HepG2 (cell line): Measurements from ENCODE around the gene NOVA2. TPM values are rescaled to one million over a fixed set of nuclear protein-coding genes. Genes with fewer than 3 reads are reported as not detected.

Source experiments
- ATM ChIP-seq: fragments of 450-650 bp; IDR thresholded peaks from 2 replicates; pipeline ENCODE4 v1.7.1; 2017; ENCODE audit warnings: mild to moderate bottlenecking, borderline replicate concordance
- CREB1 ChIP-seq, 2 experiments: fragments of 450-650 bp in 1 of 2; IDR thresholded peaks; 2 replicates each; pipeline ENCODE4 v1.6.1; 2016 to 2017; ENCODE audit warnings: control low read depth in 1 of 2, mild to moderate bottlenecking in 1 of 2, missing compliant biosample characterization in 1 of 2, missing genetic modification characterization in 1 of 2
- GPN1 ChIP-seq: sonication (generic); formaldehyde crosslinking; IDR thresholded peaks from 2 replicates; pipeline ENCODE4 v1.5.1; 2020; ENCODE audit warnings: missing genetic modification reagents, borderline replicate concordance
- HES4 ChIP-seq: sonication (generic); formaldehyde crosslinking; IDR thresholded peaks from 2 replicates; pipeline ENCODE4 v1.9.0; 2021; ENCODE audit warnings: mild to moderate bottlenecking, missing genetic modification reagents, borderline replicate concordance
- KDM6A ChIP-seq: IDR thresholded peaks from 2 replicates; pipeline ENCODE4 v1.6.1; 2016; ENCODE audit warnings: low read depth
- NFIB ChIP-seq: sonication (generic); formaldehyde crosslinking; IDR thresholded peaks from 2 replicates; pipeline ENCODE4 v1.9.0; 2021; ENCODE audit warnings: missing genetic modification reagents, mild to moderate bottlenecking, borderline replicate concordance
- PRDM10 ChIP-seq: sonication (generic); formaldehyde crosslinking; IDR thresholded peaks from 2 replicates; pipeline ENCODE4 v1.4.0; 2020; ENCODE audit warnings: low read depth, missing genetic modification reagents
- REL ChIP-seq: sonication (generic); formaldehyde crosslinking; conservative IDR thresholded peaks from 2 replicates; pipeline ENCODE4 v1.8.0; 2022; ENCODE audit warnings: mild to moderate bottlenecking, missing genetic modification reagents, moderate library complexity
- RELA ChIP-seq: sonication (generic); formaldehyde crosslinking; IDR thresholded peaks from 2 replicates; pipeline ENCODE4 v1.4.0; 2020; ENCODE audit warnings: missing genetic modification reagents
- SMAD1 ChIP-seq: sonication (generic); formaldehyde crosslinking; IDR thresholded peaks from 2 replicates; pipeline ENCODE4 v1.4.0; 2020; ENCODE audit warnings: missing genetic modification reagents, low read depth, mild to moderate bottlenecking, borderline replicate concordance
- SMC3 ChIP-seq: IDR thresholded peaks from 2 replicates; pipeline ENCODE4 v1.6.1; 2011; ENCODE audit warnings: low read length, improper control_type of control experiment
- SNAPC5 ChIP-seq: sonication (generic); formaldehyde crosslinking; IDR thresholded peaks from 2 replicates; pipeline ENCODE4 v1.8.1; 2023; ENCODE audit warnings: mild to moderate bottlenecking, missing genetic modification reagents, borderline replicate concordance
- SPEN ChIP-seq: sonication (generic); formaldehyde crosslinking; IDR thresholded peaks from 2 replicates; pipeline ENCODE4 v1.5.1; 2020; ENCODE audit warnings: low read depth, mild to moderate bottlenecking, missing genetic modification reagents
- TBX3 ChIP-seq: fragments of 450-650 bp; IDR thresholded peaks from 2 replicates; pipeline ENCODE4 v1.6.1; 2017; ENCODE audit warnings: antibody characterized with exemption, mild to moderate bottlenecking, inconsistent platforms, borderline replicate concordance
- ZBTB7B ChIP-seq: sonication (generic); formaldehyde crosslinking; IDR thresholded peaks from 2 replicates; pipeline ENCODE4 v1.4.0; 2020; ENCODE audit warnings: missing genetic modification reagents
- ZNF337 ChIP-seq: sonication (generic); formaldehyde crosslinking; IDR thresholded peaks from 2 replicates; pipeline ENCODE4 v1.5.1; 2020; ENCODE audit warnings: missing genetic modification reagents, low read depth, mild to moderate bottlenecking, borderline replicate concordance
- ZNF564 ChIP-seq: sonication (generic); formaldehyde crosslinking; IDR thresholded peaks from 2 replicates; pipeline ENCODE4 v1.8.1; 2023; ENCODE audit warnings: mild to moderate bottlenecking, missing genetic modification reagents
- ZNF577 ChIP-seq: sonication (generic); formaldehyde crosslinking; IDR thresholded peaks from 2 replicates; pipeline ENCODE4 v1.4.0; 2020; ENCODE audit warnings: mild to moderate bottlenecking, low read depth, missing genetic modification reagents, borderline replicate concordance
- ZNF639 ChIP-seq: conservative IDR thresholded peaks from 2 replicates; pipeline ENCODE4 v1.6.1; 2018; ENCODE audit warnings: missing genetic modification reagents
- ZNF674 ChIP-seq: sonication (generic); formaldehyde crosslinking; IDR thresholded peaks from 2 replicates; pipeline ENCODE4 v1.5.0; 2020; ENCODE audit warnings: low read depth, mild to moderate bottlenecking, missing genetic modification reagents
- ZNF781 ChIP-seq: sonication (generic); formaldehyde crosslinking; IDR thresholded peaks from 2 replicates; pipeline ENCODE4 v1.5.1; 2020; ENCODE audit warnings: borderline replicate concordance, mild to moderate bottlenecking, missing genetic modification reagents; ENCODE audit errors: not compliant biosample characterization
- polyA plus RNA-seq, 8 experiments: library from polyadenylated mRNA; depleted of rRNA in 3 of 8; stranded (reverse) in 7 of 8; unstranded in 1 of 8; fragments of >200 nt; fragmentation: Illumina TruSeq in 4 of 8; extraction: Trizol in 4 of 8; gene quantifications; 2 replicates each; pipeline versions ENCODE4 v1.2.1 to v1.2.3, GENCODE V29; 2011 to 2016; ENCODE audit warnings: low read depth in 4 of 8, missing spikeins in 1 of 8, mixed read lengths in 1 of 8; ENCODE audit not compliant: insufficient read depth in 1 of 8
- total RNA-seq, 5 experiments: library from RNA; depleted of rRNA; stranded (reverse); fragments of >200 nt; fragmentation: Illumina TruSeq; extraction: Trizol; gene quantifications; 2 replicates each; pipeline ENCODE4 v1.2.3, GENCODE V29; 2016; ENCODE audit warnings: low read depth in 1 of 5
- TF ChIP-seq, protein P1 (sequence below): sonication (generic); formaldehyde crosslinking; IDR thresholded peaks from 2 replicates; pipeline ENCODE4 v1.9.0; 2022; ENCODE audit warnings: low read depth, missing genetic modification reagents

NOVA2 gene
- total and polyA plus RNA-seq, 2 of the 13 experiments (the other 11 are each of a cell fraction or from before 2014, with no cell fraction given) = not detected

DNA sequence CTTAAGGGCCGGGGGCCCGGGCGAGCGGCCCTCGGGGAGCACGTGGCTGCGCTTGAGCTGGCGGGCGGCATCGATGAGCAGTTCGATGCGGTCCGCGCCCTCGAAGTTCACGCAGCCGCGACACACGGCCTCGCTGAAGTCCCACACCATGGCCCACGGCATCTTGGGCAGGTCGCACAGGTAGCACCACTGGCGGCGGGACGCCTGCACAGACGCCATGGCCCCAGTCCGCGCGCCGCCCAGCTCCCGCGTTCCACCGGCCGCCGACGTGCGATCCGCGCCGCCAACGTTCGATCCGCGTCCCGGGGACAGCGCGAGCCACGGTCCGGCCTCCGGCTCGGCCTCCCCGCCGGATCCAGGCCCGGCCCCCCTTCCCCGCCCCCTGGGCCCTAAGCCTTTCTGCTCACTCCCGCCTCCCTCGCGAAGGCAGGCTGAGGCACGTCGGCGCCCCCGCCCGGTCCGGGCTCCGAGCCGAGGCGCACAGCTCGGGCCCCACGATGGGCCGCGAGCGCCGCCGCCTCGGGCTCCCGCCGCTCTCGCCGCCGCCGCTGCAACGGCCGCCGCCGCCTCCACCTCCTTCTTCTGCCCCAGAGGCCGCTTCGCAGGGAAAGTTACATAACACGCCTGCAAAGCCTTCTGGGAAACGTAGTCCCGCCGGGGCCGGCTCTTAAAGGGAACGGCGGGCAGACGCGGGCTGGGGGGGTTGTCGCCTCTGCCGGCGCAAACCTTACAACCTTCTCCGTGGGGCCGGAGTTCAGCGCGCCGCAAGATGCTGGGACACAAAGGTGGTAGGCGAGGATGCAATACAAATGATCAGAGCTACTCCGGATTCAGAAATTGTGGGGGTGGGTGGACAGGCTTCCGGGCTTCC, 87.9 kb downstream of the NOVA2 start, which contains the start of gene IRF2BP1 (continued):
- TF ChIP-seq PRDM10 (CRISPR knock-in tag) (no peak), NFIB (CRISPR knock-in tag) (no peak), HES4 (CRISPR knock-in tag) (0 out of 2 replicates have a peak, but pooled peaks have one; percentile 67), ZNF781 (CRISPR knock-in tag) (no peak), ZNF639 (CRISPR knock-in tag) (peak; percentile 85), SPEN (peak; percentile 30; the same call in 1 of the 2 replicates), ZNF674 (CRISPR knock-in tag) (no peak), KDM6A (CRISPR knock-in tag) (no peak), TBX3 (no peak), SMC3 (no peak), ZBTB7B (no peak; the same call in 1 of the 2 replicates), ZNF564 (CRISPR knock-in tag) (no peak), SNAPC5 (CRISPR knock-in tag) (no peak), REL (CRISPR knock-in tag) (no peak), SMAD1 (CRISPR knock-in tag) (no peak), RELA (CRISPR knock-in tag) (0 out of 2 replicates have a peak, but pooled peaks have one; percentile 13), ZNF337 (CRISPR knock-in tag) (no peak), CREB1 (IDR thresholded peaks at IDR 0.05) (no peak), CREB1 (CRISPR knock-in tag; IDR thresholded peaks at IDR 0.05) (no peak; the same call in 1 of the 2 replicates), GPN1 (CRISPR knock-in tag) (no peak), ZNF577 (CRISPR knock-in tag) (no peak), ATM (no peak)
- TF ChIP-seq, protein P1, sequence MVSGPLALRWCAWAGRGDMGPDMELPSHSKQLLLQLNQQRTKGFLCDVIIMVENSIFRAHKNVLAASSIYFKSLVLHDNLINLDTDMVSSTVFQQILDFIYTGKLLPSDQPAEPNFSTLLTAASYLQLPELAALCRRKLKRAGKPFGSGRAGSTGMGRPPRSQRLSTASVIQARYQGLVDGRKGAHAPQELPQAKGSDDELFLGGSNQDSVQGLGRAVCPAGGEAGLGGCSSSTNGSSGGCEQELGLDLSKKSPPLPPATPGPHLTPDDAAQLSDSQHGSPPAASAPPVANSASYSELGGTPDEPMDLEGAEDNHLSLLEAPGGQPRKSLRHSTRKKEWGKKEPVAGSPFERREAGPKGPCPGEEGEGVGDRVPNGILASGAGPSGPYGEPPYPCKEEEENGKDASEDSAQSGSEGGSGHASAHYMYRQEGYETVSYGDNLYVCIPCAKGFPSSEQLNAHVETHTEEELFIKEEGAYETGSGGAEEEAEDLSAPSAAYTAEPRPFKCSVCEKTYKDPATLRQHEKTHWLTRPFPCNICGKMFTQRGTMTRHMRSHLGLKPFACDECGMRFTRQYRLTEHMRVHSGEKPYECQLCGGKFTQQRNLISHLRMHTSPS (CRISPR knock-in tag) = no peak
